Panc1 (cell line): ENCODE measurements around the gene APLF. TPM values are rescaled to one million over a fixed set of nuclear protein-coding genes. Genes with fewer than 3 reads are reported as not detected.

ENCODE experiments used
- ATAC-seq: fragments of 200-7000 bp; cut with Tn5 transposase; 2 replicates; pipeline ENCODE4 v1.9.1; 2020; ENCODE audit warnings: mild to moderate bottlenecking, moderate library complexity
- BruUV-seq: library from RNA; stranded (reverse); fragments of 400-500 nt; replicated peaks from 2 replicates; lab custom pipeline; 2021; lab: Mats Ljungman, UMichigan
- CTCF ChIA-PET: fragments of 300-600 bp; sonication (Branson Sonifier 250); formaldehyde crosslinking; loops from one replicate; lab custom pipeline; 2022; ENCODE audit warnings: antibody characterized with exemption; lab: Charles Lee
- POLR2A ChIA-PET: fragments of 300-600 bp; sonication (Branson Sonifier 250); formaldehyde crosslinking; loops from one replicate; lab custom pipeline; 2022; ENCODE audit warnings: antibody characterized with exemption; lab: Charles Lee
- DNase-seq: peaks from one replicate; pipeline ENCODE4 v3.0.0-alpha.2; 2010; ENCODE audit warnings: low read depth, low spot score
- H3K27ac ChIP-seq: 2 replicates; pipeline ENCODE4 v1.5.1; 2011; ENCODE audit warnings: mild to moderate bottlenecking, low read length, inconsistent platforms
- H3K27me3 ChIP-seq: fragments of 200-500 bp; sonication (Bioruptor generic); 2 replicates; pipeline ENCODE4 v1.6.0; 2014; ENCODE audit warnings: low read length, inconsistent platforms; ENCODE audit not compliant: control insufficient read depth, insufficient read depth
- H3K36me3 ChIP-seq: fragments of 200-500 bp; sonication (Bioruptor generic); 2 replicates; pipeline ENCODE4 v1.5.1; 2014; ENCODE audit warnings: inconsistent platforms, mild to moderate bottlenecking, low read length, moderate library complexity; ENCODE audit not compliant: control insufficient read depth, insufficient read depth
- H3K4me1 ChIP-seq: 2 replicates; pipeline ENCODE4 v1.5.1; 2011; ENCODE audit warnings: inconsistent platforms, mild to moderate bottlenecking, low read length, moderate library complexity; ENCODE audit not compliant: control insufficient read depth, insufficient read depth
- H3K4me3 ChIP-seq, 2 experiments: 2 replicates each; pipeline ENCODE4 v1.5.1; 2011 to 2012; ENCODE audit warnings: low read depth in 2 of 2, low read length in 2 of 2, mild to moderate bottlenecking in 2 of 2, inconsistent platforms in 1 of 2, moderate library complexity in 1 of 2
- H3K9me3 ChIP-seq: fragments of 200-500 bp; sonication (Bioruptor generic); 2 replicates; pipeline ENCODE4 v1.5.1; 2014; ENCODE audit warnings: low read depth, mild to moderate bottlenecking, inconsistent platforms, low read length, moderate library complexity; ENCODE audit not compliant: control insufficient read depth, insufficient read depth
- POLR2AphosphoS5 ChIP-seq: IDR thresholded peaks from 2 replicates; pipeline ENCODE4 v1.6.1; 2012; ENCODE audit warnings: mild to moderate bottlenecking, low read depth, low read length, moderate library complexity
- SIN3A ChIP-seq: IDR thresholded peaks from 2 replicates; pipeline ENCODE4 v1.6.1; 2012; ENCODE audit warnings: low read depth, mild to moderate bottlenecking, low read length, moderate library complexity, borderline replicate concordance; ENCODE audit not compliant: insufficient read depth
- TCF7L2 ChIP-seq: IDR thresholded peaks from 2 replicates; pipeline ENCODE4 v1.6.1; 2011; ENCODE audit warnings: mild to moderate bottlenecking, low read depth, low read length, inconsistent platforms
- in situ Hi-C: cut with HindIII; loops from 2 replicates; pipeline ENCODE4 v1.10.0; 2016; ENCODE audit warnings: low sequenced_read_pairs, low pct_unique_long_range_greater_than_20kb
- intact Hi-C: fragments of 100-400 bp; cut with micrococcal nuclease; formaldehyde crosslinking; loops from one replicate; pipeline ENCODE4 v1.10.0; 2022; ENCODE audit not compliant: unreplicated experiment
- total RNA-seq: library from RNA; stranded (reverse); gene quantifications from one replicate; pipeline ENCODE4 v1.2.1, GENCODE V29; 2021; ENCODE audit not compliant: unreplicated experiment
- TF ChIP-seq, protein P1 (sequence below), 2 experiments: IDR thresholded peaks; 2 replicates each; pipeline ENCODE4 v1.6.1; 2011 to 2012; ENCODE audit warnings: low read depth in 2 of 2, control low read depth in 1 of 2, low read length in 1 of 2, mild to moderate bottlenecking in 1 of 2, moderate library complexity in 1 of 2; ENCODE audit not compliant: insufficient read depth in 1 of 2
- TF ChIP-seq, protein P2 (sequence below): fragments of 450-650 bp; IDR thresholded peaks from 2 replicates; pipeline ENCODE4 v1.5.1; 2017; ENCODE audit warnings: mild to moderate bottlenecking

Gene APLF
- total RNA-seq, 1 experiment from 2014 or later, result 2.6 TPM

DNA sequence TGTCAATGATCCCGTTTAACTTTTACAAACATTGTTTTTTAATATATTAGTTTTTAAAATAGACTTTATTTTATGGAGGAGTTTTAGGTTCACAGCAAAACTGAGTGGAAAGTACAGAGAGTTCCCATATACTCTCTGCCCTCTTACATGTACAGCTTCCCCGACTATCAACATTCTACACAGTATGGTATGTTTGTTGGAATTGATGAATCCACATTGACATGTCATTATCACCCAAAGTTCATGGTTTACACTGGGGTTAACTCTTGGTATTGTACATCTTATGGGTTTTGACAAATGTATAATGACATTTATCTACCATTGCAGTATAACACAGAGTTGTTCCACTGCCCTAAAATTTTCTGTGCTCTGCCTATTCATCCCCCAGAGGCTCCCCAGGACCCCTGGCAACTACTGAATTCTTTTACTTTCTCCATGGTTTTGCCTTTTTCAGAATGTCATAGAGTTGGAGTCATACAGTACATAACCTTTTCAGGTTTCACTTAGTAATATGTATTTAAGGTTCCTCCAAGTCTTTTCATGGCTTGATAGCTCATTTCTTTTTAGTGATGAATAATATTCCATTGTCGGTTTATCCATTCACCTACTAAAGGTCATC, 5.5 kb downstream of the APLF start:
- no peak overlapping the region for H3K27ac ChIP-seq
- no peak for DNase-seq
- TF ChIP-seq, protein P1, sequence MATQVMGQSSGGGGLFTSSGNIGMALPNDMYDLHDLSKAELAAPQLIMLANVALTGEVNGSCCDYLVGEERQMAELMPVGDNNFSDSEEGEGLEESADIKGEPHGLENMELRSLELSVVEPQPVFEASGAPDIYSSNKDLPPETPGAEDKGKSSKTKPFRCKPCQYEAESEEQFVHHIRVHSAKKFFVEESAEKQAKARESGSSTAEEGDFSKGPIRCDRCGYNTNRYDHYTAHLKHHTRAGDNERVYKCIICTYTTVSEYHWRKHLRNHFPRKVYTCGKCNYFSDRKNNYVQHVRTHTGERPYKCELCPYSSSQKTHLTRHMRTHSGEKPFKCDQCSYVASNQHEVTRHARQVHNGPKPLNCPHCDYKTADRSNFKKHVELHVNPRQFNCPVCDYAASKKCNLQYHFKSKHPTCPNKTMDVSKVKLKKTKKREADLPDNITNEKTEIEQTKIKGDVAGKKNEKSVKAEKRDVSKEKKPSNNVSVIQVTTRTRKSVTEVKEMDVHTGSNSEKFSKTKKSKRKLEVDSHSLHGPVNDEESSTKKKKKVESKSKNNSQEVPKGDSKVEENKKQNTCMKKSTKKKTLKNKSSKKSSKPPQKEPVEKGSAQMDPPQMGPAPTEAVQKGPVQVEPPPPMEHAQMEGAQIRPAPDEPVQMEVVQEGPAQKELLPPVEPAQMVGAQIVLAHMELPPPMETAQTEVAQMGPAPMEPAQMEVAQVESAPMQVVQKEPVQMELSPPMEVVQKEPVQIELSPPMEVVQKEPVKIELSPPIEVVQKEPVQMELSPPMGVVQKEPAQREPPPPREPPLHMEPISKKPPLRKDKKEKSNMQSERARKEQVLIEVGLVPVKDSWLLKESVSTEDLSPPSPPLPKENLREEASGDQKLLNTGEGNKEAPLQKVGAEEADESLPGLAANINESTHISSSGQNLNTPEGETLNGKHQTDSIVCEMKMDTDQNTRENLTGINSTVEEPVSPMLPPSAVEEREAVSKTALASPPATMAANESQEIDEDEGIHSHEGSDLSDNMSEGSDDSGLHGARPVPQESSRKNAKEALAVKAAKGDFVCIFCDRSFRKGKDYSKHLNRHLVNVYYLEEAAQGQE (IDR thresholded peaks at IDR 0.05; ENCODE audit: insufficient read depth in 1 of 2, low read depth in 2 of 2, low read length in 1 of 2), result no peak
- TF ChIP-seq TCF7L2, result no peak
- TF ChIP-seq SIN3A, result no peak
- TF ChIP-seq, protein P2, sequence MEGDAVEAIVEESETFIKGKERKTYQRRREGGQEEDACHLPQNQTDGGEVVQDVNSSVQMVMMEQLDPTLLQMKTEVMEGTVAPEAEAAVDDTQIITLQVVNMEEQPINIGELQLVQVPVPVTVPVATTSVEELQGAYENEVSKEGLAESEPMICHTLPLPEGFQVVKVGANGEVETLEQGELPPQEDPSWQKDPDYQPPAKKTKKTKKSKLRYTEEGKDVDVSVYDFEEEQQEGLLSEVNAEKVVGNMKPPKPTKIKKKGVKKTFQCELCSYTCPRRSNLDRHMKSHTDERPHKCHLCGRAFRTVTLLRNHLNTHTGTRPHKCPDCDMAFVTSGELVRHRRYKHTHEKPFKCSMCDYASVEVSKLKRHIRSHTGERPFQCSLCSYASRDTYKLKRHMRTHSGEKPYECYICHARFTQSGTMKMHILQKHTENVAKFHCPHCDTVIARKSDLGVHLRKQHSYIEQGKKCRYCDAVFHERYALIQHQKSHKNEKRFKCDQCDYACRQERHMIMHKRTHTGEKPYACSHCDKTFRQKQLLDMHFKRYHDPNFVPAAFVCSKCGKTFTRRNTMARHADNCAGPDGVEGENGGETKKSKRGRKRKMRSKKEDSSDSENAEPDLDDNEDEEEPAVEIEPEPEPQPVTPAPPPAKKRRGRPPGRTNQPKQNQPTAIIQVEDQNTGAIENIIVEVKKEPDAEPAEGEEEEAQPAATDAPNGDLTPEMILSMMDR, result no peak
- TF ChIP-seq POLR2AphosphoS5, result no peak
- CTCF ChIA-PET, result no interaction called here
- in situ Hi-C loops, result no loop called here
- BruUV-seq, result no TSS peak
- no peak for ATAC-seq
- H3K27me3 ChIP-seq, result no peaks in the 10 kb centered on the region
- H3K9me3 ChIP-seq, result no peaks in the 10 kb centered on the region
- H3K4me1 ChIP-seq, result peaks cover 12% of the 10 kb centered on the region
- POLR2A ChIA-PET, result no interaction called here
- intact Hi-C loops, result no loop called here
- no peak overlapping the region for H3K4me3 ChIP-seq
- H3K36me3 ChIP-seq, result no peaks in the 10 kb centered on the region

DNA sequence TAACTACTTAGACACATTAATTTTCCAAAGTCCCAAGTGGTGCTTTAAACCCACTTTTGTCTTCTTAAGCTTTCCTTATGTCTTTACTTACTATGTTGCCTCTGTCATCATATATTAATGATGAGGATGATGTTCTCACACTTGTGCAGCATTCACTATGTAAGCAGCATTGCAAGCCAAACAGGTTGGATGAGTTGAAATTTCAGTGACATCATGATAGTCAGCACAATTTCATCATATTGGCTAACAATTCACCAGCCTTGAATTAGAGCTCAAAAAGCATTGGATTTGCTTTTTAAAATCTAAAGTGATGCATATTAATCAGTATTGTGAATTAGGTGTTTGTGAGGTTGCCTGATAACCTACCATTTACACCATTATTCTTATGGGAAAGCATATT, 7.7 kb downstream of the APLF start:
- ChIA-PET POLR2A (no interaction called here), CTCF (no interaction called here)
- Histone ChIP-seq H3K4me3 (no peak overlapping the region), H3K27me3 (no peaks in the 10 kb centered on the region), H3K9me3 (no peaks in the 10 kb centered on the region), H3K4me1 (no peaks in the 10 kb centered on the region), H3K27ac (no peak overlapping the region), H3K36me3 (no peaks in the 10 kb centered on the region)
- TF ChIP-seq SIN3A, result no peak
- TF ChIP-seq, protein P2, result no peak
- no peak for TF ChIP-seq POLR2AphosphoS5
- TF ChIP-seq TCF7L2, result no peak
- ATAC-seq, result no peak
- in situ Hi-C loops, result no loop called here
- no TSS peak for BruUV-seq
- DNase-seq, result no peak
- intact Hi-C loops, result no loop called here
